NCI-H146 treated with DMSO at 0.1 percent for 48 hours (cell line): ENCODE data around the gene COL11A1.
"Not testable (repeated sequence)": the region's sequence is repeated elsewhere in the genome, so short reads cannot be mapped to it uniquely, and the experiment has no call there.

Source experiments
- DNase-seq: peaks from one replicate; lab custom pipeline; 2025; ENCODE audit not compliant: unreplicated experiment; lab: John Stamatoyannopoulos, UW

COL11A1 gene

DNA sequence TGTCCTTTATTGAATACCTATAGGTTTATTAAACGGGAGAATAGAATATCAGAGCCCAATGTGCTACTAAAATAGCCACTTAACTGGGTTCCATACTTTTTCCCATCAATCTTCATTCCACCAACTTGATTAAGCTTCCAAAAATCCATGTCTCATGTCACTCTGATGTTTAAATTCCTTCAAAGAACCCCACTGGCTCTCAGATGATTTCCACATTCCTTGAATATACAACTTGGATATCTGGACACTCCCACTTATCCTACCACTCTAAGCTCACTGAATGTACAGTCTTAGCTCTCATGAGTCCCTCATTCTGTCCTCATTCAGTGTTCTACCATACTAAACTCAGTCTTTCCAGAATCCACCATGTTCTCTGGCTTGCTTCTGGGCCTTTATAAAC is 21.1 kb downstream of the COL11A1 start:
- no peak for DNase-seq

DNA sequence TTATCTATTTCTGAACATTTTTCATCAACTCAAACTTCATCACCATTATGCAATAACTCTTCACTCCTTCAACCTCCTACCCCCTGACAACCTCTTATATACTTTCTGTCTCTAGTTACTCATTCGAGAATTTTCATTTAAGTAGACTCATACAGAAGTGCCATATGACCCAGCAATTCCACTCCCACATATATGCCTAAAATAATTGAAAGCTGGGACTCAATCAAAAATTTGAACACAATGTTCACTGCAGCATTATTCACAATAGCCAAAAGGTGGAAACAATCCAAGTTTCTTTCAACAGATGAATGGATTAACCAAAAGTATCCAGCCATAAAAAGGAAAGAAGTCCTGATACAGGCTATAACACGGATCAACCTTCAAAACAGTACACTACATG is 24.1 kb downstream of the COL11A1 start:
- no peak for DNase-seq

GRCh38 chr1:103075316-103076000 is 32.9 kb downstream of the COL11A1 start:
- no peak for DNase-seq

GRCh38 chr1:103074224-103074623 is 34.1 kb downstream of the COL11A1 start:
- DNase-seq, result no peak

GRCh38 chr1:103069201-103069600 is 39.1 kb downstream of the COL11A1 start:
- no peak for DNase-seq

DNA sequence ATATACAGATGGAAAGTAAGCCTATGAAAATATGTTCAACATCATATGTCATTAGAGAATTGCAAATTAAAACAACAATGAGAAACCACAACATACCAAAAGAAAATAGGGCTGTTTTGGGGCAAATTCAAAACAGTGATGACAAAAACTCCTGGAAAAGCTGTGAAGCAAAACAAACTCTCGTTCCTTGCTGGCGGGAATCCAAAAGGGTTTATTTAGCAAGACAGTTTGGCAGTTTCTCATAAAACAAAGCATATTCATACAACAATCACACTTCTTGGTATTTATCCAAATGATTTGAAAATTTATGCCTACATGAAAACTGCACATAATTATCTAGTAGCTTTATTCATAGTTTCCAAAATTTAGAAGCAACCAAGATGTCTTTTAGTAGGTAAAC is 44.4 kb downstream of the COL11A1 start:
- no peak for DNase-seq

DNA sequence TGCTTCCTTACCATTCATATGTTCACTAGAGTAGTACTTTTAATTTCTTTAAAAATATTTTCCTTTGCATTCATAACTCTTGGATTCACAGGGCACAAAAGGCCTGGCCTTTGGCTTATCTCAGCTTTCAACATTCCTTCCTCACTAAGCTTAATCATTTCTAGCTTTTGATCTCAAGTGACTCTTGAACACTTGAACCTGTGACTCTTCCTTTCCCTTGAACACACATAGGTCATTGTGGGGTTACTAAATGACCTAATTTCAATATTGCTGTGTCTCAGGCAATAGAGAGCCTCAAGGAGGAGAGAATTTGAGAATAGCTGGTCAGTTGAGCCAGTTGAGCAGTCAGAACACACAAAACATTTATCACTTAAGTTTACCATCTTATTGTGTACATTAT is 49.9 kb downstream of the COL11A1 start:
- no peak for DNase-seq

DNA sequence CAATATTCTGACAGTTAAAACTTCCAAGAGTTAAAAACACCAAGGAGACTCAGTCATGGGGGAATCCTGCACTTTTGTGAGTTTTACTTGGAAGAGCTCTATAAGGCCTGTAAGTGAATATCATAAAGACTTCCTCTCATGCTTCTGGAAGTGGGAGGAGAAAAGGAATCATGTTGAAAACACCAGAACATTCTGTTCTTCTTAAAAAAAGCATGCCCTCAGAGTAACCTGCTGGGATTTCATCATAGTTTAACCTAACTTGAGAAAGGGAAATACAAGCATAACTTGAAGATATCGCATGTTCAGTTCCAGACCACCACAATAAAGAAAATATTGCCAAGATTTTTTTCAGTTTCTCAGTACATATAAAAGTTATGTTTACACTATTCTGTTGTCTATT is 51.9 kb downstream of the COL11A1 start:
- DNase-seq, result no peak

DNA sequence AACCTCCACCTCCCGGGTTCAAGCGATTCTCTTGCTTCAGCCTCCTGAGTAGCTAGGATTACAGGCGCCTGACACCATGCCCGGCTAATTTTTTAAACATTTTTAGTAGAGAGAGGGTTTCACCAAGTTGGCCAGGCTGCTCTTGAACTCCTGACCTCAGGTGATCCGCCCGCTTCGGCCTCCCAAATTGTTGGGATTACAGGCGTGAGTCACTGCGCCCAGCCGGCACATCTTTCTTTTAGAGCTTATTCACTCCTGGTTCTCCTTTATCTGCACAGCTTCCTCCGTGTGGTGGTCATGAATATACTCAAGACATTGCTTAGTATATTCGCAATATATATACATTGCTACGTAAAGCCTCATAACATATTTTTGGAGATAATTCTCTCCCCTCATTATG is 80.2 kb downstream of the COL11A1 start:
- not testable (repeated sequence) for DNase-seq

GRCh38 chr1:103025858-103026409 is 82.4 kb downstream of the COL11A1 start:
- no peak for DNase-seq

GRCh38 chr1:103024051-103024450 is 84.3 kb downstream of the COL11A1 start:
- no peak for DNase-seq

DNA sequence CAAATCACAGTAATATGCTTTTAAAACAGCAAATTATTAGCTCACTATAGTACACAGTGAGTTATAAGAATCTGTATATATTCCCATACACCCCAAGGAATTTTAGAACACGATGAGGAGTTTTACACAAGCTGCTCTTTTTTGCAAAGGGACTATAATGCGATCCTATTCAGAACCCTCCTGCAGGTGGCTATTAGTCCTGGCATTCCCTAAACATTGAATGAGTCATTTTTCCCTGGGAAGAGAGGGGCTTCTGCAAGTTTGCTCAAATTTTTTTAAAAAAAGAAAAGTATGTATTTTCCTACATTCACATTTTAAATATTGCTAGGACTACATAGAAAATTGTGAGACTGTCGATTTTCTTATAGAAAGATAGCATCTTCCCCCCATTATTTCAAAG is 106.3 kb downstream of the COL11A1 start:
- DNase-seq, result no peak

DNA sequence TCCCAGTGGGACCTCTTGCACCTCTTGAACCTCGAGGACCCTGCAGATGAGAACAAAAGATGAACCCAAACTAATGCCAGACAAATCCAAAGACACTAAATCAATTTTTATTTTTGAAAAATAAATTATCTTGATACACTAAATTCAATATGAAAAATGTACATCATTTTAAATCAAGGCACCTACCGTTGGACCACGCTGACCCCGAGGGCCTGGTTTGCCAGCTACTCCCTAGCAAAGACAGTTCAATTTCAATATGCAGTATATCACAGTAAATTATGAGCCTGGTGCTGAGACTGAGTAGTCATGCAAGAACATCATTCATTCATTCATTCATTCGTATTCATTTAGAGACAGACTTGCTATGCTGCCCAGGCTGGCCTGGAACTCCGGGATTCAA is 129.4 kb downstream of the COL11A1 start:
- no peak for DNase-seq

- DNase-seq, result no peak
Measured at GRCh38 chr1:102977292-102977691, 131.0 kb downstream of the COL11A1 start.

GRCh38 chr1:102970496-102971078 is 137.7 kb downstream of the COL11A1 start:
- peak; percentile 22 for DNase-seq

DNA sequence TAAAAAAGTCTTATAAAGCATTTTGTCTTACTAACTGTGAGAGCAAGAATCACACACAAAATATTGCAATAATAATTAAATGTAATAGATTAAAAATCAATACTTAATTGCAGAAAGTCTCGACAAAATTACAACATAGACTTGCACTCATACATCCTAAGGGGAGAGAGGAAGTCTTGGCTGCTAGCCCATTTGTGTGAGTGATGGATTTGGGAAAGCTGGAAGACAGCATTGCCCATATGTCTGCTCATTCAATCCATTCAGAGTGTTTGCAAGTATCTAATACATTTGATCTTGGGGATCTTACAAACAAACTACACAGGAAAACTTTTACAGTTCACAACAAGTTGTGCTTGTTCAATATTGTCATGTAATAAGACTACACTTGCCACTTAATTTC is 140.5 kb downstream of the COL11A1 start:
- no peak for DNase-seq

DNA sequence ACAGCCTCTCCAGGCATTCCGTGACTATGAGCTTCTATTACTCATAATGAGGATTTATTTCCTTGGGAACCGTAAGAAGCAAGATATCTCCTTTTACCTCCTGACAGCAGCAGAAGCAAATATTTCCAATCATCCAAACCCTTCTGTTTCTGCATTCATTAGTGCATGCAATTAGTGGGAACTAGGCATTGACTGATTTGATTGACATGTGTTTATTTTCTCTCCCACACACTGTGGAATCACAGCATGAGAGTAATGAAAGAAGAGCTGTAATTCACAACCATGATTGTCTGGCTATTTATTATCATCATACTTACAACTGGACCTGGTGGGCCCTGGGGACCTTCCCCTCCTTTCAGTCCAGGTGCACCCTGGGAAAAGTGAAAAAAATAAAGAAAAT is 146.8 kb downstream of the COL11A1 start:
- DNase-seq, result no peak

- no peak for DNase-seq
Measured at GRCh38 chr1:102954576-102954975, 153.7 kb downstream of the COL11A1 start.

DNA sequence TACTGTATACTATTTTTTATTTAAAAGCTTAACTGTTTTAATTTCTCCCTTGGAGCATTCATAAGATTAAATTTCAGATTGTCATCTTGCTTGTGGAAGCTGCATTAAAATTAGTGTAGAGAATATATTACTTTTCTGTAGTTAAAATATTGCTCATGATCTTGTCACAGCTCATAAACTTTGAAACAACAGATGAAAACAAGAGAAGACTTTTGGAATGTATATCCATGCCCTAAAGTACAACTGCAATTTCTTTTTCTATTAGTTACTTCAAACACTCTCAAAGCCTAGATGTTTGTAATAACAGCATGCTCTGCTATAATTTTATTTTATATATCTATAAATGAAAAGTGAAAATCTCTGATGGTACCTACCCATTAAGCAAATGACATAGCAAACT is 155.9 kb downstream of the COL11A1 start:
- DNase-seq, result no peak

GRCh38 chr1:102942324-102942723 is 166.0 kb downstream of the COL11A1 start:
- no peak for DNase-seq

GRCh38 chr1:102941366-102941947 is 166.9 kb downstream of the COL11A1 start:
- no peak for DNase-seq

- DNase-seq, result no peak
Measured at GRCh38 chr1:102937401-102937800, 170.9 kb downstream of the COL11A1 start.
